Cardiac septum (tissue), 1 donor: ENCODE data around the gene RRP12. TPM values are rescaled to one million over a fixed set of nuclear protein-coding genes. Genes with fewer than 3 reads are reported as not detected.
"Not testable (repeated sequence)": the region's sequence is repeated elsewhere in the genome, so short reads cannot be mapped to it uniquely, and the experiment has no call there.

ENCODE experiments used
- DNase-seq: peaks from one replicate; pipeline ENCODE4 v3.0.0-alpha.2; 2020; ENCODE audit warnings: low spot score
- intact Hi-C: fragments of 100-400 bp; cut with DNase I; formaldehyde crosslinking; loops from one replicate; pipeline ENCODE4 v1.14.0; 2022
- long read RNA-seq: library from polyadenylated mRNA; unstranded; transcript quantifications from one replicate; pipeline ENCODE4 v2.0.0, GENCODE V29; 2021
- total RNA-seq: library from RNA; stranded (reverse); fragmentation: NEBNext Ultra II Directional; extraction: Animal tissue kit (Norgen Biotek cat#: 25700); gene quantifications from one replicate; pipeline ENCODE4 v1.2.1, GENCODE V29; 2021
- donor health status: DM: no; HTN: no; CAD: no.

Gene RRP12, protein sequence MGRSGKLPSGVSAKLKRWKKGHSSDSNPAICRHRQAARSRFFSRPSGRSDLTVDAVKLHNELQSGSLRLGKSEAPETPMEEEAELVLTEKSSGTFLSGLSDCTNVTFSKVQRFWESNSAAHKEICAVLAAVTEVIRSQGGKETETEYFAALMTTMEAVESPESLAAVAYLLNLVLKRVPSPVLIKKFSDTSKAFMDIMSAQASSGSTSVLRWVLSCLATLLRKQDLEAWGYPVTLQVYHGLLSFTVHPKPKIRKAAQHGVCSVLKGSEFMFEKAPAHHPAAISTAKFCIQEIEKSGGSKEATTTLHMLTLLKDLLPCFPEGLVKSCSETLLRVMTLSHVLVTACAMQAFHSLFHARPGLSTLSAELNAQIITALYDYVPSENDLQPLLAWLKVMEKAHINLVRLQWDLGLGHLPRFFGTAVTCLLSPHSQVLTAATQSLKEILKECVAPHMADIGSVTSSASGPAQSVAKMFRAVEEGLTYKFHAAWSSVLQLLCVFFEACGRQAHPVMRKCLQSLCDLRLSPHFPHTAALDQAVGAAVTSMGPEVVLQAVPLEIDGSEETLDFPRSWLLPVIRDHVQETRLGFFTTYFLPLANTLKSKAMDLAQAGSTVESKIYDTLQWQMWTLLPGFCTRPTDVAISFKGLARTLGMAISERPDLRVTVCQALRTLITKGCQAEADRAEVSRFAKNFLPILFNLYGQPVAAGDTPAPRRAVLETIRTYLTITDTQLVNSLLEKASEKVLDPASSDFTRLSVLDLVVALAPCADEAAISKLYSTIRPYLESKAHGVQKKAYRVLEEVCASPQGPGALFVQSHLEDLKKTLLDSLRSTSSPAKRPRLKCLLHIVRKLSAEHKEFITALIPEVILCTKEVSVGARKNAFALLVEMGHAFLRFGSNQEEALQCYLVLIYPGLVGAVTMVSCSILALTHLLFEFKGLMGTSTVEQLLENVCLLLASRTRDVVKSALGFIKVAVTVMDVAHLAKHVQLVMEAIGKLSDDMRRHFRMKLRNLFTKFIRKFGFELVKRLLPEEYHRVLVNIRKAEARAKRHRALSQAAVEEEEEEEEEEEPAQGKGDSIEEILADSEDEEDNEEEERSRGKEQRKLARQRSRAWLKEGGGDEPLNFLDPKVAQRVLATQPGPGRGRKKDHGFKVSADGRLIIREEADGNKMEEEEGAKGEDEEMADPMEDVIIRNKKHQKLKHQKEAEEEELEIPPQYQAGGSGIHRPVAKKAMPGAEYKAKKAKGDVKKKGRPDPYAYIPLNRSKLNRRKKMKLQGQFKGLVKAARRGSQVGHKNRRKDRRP (N-terminal part only)
- 23.5 TPM for total RNA-seq
- long read RNA-seq, full-length matches to known transcripts = 12 of 63 reads
- long read RNA-seq, partial matches to known transcripts = 44 of 63 reads
- long read RNA-seq, other reads (novel, unspliced or antisense) = 7 of 63 reads

DNA sequence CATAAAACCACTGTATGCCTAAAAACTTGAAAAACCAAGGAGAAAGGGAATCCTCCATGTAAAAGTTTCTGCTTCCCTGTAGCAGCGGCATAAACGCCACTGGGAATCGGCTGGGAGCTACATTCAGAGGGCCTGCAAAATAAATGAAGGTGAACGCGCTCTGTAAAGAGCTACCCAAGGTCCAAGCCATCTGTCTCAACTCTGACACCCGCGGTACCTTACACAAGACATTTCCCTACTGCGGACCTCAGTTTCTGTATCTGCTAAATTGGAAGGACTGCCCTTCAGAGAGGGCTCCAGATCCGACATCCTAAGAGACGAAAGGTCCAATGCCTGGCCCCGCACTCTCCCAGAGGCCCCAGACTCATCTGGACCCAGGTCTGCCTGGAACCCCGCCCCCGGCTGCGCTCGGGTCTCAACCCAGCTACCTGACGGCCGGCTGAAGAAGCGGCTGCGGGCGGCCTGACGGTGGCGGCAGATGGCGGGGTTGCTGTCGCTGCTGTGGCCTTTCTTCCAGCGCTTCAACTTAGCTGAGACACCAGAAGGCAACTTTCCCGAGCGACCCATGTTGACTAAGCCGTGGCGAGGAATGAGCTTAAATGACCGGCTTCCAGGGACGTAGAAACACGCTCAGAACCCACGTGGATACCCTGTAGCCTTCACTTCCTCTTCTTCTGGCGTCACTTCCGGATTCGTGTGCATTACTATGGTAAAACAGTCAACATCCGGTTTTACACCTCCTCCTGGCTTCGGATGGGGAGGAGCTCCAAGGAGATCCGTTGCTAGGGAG, at the start of gene RRP12:
Gene RRP12, minus strand, starts transcription at position 676 of the 790 bp plus-strand sequence. Its CDS starts 109 bp downstream, at position 567.
- intact Hi-C loops = loop anchor here (10.0 kb wide), 1 partner anchor 154 kb away; no protein-coding TSS in a partner anchor
- DNase-seq = peak; percentile 92

DNA sequence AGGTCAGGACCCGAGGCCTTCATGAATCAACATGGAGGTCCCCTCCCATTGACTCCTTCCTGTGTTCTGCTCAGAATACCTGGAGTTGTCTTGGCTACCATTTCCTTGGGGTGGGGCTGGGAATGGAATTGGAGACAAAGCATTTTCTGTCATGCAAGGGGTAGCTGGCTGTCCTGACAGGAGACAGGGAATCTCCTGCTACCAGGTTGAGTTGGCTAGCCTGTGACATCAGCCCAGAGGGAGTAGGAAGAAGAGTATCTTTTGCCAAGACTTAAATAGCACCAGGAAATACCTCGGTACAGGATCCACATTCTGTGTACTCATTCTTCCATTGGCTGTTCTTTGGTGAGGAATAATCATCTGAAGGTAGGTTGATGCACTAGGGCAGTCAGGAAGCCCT, 49.7 kb upstream of the RRP12 start:
- DNase-seq = no peak

DNA sequence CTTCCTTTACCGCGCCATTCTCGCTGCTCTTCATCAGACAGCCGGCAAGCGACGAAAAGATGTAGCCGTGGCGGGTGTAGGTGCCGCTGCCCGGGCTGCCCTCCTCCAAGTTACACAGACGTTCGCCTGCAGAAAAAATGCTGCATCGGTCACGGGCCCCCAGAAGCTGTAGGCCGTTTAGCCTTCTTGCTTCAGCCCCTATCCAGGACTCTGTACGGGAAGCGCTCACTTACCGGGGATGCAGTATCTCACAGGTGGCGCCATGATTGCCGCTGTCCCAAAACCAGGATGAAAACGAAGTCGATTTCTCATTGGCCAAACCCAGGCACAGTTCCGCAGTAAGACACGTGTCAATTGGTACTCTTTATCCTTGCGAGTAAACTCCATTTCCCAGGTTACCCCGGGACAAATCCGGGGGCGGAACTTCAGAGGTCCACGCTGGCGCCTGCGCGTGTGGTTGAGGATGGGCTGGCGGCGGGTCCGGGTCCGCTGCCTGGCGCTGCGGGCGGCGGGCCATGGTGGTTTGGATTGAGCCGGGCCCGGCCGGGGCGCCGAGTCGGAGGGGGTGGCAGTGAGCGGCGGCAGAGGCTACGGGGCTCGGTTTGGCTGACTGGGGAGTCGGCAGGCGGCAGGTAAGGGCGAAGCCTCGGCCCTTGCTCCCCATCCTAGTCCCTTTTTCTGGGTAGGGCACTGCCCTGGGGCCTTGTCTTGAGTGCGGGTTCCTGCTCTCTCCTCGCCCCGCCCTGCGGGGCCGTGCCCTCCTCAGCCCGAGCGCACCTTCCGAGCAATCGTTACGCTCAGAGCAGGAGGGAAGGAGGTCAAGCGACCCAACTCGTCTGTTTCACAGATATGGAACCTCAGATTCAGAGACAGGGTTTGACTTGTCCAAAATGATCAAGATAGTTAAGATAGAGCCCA, 44.8 kb upstream of the RRP12 start, which contains the start of the genes EXOSC1 and ZDHHC16:
Gene EXOSC1, minus strand, starts transcription at position 285 of the 918 bp plus-strand sequence. Its CDS starts 21 bp downstream, at position 264.
Gene ZDHHC16, plus strand, starts transcription at position 454 of the 918 bp plus-strand sequence. CDS start 5,501 bp downstream, outside the sequence.
- peak; percentile 97 for DNase-seq
- intact Hi-C loops = loop anchor here (2.0 to 5.0 kb wide), 2 partner anchors 19 to 51 kb away; partner anchors contain the start of genes MMS19, PGAM1 and UBTD1

More for the DNA sequence above, 49.7 kb upstream of the RRP12 start:
- intact Hi-C loops = no loop called here

DNA sequence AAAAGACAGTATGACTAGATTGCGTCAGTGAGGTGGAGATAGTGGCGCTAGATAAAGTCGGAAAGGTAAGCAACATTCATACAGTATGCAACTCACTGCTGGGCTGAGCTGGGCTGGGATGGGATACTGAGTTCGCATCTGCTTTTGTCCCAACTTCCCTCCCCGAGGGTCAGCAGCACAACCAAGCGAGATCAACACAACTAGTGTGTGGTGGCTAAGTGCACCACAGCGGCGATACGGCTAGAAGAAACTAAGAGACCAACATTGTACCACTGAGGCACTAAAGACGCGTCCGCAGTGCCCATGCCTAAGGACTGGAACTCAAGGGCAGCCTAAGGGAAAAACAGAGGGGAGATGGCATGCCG, 44.2 kb upstream of the RRP12 start:
- intact Hi-C loops = loop anchor here (5.0 kb wide), 1 partner anchor 52 kb away; the partner anchor contains the start of genes MMS19 and UBTD1
- no peak for DNase-seq

DNA sequence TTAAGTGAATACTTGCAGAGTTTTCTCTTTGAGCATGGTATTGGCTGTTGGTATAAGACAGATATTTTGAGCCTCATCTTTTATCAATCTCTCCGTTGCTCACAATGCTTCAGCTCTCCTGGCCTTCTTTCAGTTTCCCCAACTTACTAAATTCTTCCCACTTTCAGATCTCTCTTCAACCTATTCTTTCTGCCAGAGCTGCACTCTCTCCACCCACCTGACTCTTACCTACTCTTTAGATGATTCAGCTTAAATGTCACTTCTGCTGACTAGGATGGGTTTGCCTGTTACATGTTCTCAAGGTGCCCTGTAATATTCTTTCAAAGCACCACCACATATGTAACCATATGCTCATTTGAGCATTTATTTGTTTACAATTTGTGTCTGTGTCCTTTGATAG, 43.1 kb upstream of the RRP12 start:
- no peak for DNase-seq
- intact Hi-C loops = no loop called here

DNA sequence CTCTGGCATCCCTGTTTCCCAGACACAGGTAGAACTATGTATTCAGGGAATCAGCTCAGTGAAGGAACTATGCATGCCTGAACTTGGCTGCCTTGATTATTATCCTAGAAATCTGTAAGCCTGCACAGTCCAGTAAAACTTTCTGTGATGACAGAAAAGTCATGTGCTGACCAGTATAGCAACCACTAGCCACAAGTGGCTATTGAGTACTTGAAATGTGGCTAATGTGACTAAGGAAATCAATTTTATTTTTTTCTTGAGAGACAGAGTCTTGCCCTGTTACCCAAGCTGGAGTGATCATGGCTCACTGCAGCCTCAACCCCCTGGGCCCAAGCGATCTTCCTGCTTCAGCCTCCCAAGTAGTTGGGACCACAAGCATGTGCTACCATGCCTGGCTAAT, 41.1 kb upstream of the RRP12 start:
- intact Hi-C loops = no loop called here
- no peak for DNase-seq

DNA sequence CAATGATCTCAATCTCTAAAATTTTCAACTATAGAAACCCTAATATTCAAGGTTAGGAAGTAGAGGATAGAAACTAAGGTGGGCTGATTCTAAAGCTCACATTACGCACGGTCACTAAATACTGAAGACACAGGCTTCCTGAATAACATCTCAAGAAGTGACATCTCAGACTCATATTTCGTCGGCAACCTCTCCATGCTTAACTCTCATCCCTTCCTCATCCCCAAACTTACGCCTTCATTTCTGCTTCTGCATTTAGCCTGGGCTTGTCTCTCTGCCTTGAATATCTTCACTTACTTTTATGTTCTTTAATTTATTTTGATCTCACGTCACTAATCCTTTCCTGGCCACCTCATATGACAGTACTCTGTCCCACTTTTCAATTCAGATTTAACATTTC, 34.1 kb upstream of the RRP12 start:
- DNase-seq = no peak
- intact Hi-C loops = no loop called here

DNA sequence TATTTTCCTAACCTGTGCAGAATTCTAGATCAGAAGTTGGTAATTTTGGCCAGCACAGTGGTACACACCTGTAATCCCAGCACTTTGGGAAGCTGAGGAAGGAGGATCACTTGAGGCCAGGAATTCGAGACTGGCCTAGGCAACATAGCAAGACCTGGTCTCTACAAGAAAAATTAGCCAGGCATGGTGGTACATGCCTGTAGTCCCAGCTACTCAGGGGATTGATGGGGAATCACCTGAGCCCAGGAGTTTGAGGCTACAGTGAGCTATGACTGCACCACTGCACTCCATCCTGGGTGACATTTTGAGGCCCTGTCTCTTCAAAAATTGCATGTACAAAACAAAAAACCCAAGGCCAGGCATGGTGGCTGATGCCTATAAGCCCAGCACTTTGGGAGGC, 33.4 kb upstream of the RRP12 start:
- no peak for DNase-seq
- intact Hi-C loops = no loop called here

DNA sequence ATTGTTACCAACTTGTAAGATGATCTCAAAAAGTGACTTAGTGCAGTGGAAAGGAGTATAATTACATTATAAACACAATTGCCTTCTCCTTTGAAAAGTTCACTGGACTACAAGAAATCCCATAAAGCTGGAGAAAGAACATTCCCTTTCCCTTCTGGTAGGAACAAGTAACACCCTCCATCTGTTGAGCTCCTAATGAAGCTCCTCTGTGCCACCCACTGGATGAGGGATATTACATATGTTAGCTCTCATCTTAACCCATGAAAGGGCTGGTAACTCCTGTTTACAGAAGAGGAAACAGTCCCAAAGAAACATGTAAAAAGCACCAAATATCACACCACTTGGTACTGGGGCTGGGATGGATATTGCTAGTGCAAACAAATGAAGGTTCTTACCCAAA, 32.9 kb upstream of the RRP12 start:
- intact Hi-C loops = no loop called here
- DNase-seq = no peak

DNA sequence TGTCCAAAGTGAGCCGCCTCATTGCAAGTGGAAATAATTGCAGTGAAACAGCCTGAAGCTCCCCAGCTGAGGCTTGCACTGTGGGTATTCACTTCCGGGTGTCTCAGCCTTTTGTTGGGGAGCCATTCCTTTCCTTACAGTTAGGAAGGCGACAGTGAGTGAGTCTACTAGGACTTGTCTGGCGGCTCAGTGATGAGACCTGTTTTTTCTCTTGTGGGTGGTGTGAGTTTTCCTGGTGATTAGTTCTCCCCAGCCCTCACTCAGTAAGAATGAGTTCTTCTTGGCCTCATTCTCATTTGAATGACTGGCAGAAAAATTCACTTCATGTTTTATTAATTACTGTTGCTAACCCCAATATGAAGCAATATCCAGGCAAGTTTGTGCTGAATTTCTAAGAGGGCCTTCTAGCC, 27.4 kb upstream of the RRP12 start:
- intact Hi-C loops = no loop called here
- DNase-seq = no peak

DNA sequence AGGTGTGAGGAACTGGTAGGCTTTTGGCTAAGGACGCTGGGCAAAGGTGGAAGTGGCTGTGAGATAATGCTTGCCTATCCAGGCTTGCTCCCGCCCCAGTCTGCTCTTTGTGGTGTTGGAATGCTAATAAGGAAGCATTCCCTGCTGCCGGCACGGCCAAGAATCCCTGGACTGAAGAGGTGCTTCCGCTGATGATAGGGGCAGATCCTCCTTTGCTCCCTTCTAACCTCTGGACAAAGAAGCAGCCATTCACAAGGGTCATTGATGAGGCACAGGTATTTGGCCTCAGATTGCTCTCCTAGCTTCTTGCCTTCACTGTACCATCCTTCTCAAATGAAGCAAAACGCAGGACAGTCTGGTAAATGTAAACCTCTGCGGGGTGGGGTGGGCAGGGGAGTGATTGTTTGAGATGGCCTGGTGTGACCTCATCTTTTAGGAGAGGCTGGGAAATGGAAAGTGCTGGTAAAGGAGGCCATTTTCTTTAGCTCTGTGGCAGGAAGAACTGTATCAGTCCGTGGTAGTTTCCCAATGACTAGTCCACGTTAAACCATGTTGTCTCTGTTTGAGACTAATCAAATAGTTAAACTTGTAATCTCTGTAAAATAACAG, 26.5 kb upstream of the RRP12 start:
- no peak for DNase-seq
- intact Hi-C loops = loop anchor here (2.0 kb wide), 1 partner anchor 19 kb away; the partner anchor contains the start of genes EXOSC1 and ZDHHC16

DNA sequence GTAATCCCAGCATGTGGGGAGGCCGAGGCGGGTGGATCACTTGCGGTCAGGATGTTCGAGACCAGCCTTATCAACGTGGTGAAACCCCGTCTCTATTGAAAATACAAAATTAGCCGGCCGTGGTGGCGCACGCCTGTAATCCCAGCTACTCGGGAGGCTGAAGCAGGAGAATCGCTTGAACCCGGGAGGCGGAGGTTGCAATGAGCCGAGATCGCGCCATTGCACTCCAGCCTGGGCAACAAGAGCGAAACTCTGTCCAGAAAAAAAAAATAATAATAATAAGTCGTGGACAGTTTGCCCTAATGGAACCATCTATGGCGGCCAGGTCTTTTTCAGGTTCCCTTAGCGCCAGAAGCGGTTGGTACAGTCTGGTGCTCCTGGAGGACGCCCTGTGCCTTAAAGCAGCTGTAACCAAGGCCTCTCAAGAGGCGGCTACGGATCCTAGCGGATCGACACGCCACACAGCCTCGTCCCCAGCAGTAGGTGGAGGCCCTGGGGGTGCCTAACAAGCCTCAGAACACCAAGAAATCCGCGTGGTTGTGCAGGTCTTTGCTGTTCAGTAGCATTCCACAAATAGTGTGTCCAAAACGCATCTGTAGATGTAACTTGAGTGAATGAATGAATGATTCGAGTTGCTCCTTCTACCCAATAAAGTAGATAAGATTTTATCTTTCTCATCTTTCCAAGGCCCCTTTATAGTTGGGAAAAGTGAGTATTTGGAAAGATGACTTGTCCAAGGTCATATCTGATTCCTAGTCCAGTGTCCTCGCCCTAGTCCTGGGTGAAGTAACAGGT, 25.8 kb upstream of the RRP12 start:
- intact Hi-C loops = loop anchor here (2.0 kb wide), 1 partner anchor 20 kb away; the partner anchor contains the start of genes EXOSC1 and ZDHHC16
- DNase-seq = no peak

DNA sequence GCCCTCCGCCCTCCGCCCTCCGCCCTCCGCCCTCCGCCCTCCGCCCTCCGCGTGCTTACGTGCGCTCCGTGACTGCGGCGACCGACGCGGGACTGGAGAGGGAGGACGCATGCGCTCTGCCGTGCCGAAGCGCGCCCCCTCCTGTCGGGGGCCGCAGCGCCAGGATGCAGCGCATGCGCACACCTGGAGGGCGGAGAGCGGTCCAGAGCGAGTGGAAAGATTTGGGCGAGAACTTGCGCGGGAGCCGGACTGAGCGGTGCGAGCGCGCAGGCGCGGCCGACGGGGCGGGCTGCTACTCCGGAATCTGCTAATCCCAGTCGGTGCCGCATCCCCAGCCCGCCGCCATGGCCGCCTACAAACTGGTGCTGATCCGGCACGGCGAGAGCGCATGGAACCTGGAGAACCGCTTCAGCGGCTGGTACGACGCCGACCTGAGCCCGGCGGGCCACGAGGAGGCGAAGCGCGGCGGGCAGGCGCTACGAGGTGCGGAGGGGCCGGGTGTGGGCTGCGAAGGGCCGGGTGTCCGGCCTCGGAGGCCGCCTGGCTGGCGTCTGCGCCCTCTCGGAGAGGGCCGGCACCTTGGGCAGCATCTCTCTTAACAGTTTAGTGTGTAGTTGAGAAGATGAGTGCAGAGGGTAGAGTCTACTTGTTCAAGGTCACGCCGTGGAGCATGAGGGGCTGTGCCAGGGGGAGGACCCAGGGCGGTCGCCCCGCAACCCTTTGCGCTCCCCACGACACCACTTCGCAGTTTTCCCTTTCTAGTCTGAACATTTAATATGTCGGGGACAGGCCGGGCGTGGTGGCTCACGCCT, 25.0 kb upstream of the RRP12 start, which contains the start of gene PGAM1:
Gene PGAM1, plus strand, starts transcription at position 228 of the 812 bp plus-strand sequence. Its CDS starts 117 bp downstream, at position 345.
- intact Hi-C loops = loop anchor here (2.0 kb wide), 1 partner anchor 21 kb away; the partner anchor contains the start of genes EXOSC1 and ZDHHC16
- peak; percentile 99 for DNase-seq

DNA sequence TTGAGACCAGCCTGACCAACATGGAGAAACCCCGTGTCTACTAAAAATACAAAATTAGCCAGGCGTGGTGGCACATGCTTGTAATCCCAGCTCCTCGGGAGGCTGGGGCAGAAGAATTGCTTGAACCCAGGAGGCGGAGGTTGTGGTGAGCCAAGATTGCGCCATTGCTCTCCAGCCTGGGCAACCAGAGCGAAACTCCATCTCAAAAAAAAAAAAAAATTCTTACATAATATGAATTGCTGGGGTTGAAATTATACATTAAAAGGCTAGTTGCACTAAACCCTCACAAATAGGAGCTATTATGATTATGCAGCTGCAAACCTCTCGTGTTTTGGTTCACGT, 22.6 kb upstream of the RRP12 start:
- intact Hi-C loops, DNase-seq: not testable (repeated sequence)

DNA sequence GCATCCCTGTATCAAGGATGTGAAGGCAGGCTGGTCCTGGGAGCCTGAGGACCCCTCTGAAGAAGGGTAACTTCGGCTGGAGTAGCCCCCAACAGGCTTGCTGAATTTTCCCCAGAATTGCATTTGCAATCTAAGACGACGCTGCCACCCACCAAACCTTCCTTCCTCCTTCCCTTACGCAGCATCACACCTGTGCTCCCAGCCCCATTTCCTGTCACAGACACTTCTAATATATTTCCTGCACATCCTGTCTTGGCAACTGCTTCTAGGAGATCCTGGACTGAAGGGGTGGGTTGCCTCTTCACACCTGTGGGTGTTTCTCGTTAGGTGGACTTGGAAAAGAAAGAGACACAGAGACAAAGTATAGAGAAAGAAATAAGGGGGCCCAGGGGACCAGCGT, 15.4 kb upstream of the RRP12 start:
- no peak for DNase-seq
- intact Hi-C loops = no loop called here
